ENCODE measurements around the gene RELN. TPM values are rescaled to one million over a fixed set of nuclear protein-coding genes. Genes with fewer than 3 reads are reported as not detected.

Gene RELN
- total RNA-seq, 1 donor = under 0.01 TPM

- H3K4me3 ChIP-seq (ENCODE audit: low read depth, low read length) = no peak overlapping the region
- peak; percentile 53 for TF ChIP-seq CTCF (IDR thresholded peaks at IDR 0.05; ENCODE audit: insufficient read depth, low read depth, low read length)
- DNase-seq (ENCODE audit: low read depth) = peak; percentile 48
Measured at GRCh38 chr7:103573479-103574058, 415.9 kb downstream of the RELN start.

GRCh38 chr7:103571586-103571985 is 417.9 kb downstream of the RELN start:
- DNase-seq (ENCODE audit: low read depth) = no peak
- H3K4me3 ChIP-seq (ENCODE audit: low read depth, low read length) = no peak overlapping the region
- no peak for TF ChIP-seq CTCF (IDR thresholded peaks at IDR 0.05; ENCODE audit: insufficient read depth, low read depth, low read length)

- DNase-seq (ENCODE audit: low read depth) = no peak
- no peak overlapping the region for H3K4me3 ChIP-seq (ENCODE audit: low read depth, low read length)
- no peak for TF ChIP-seq CTCF (IDR thresholded peaks at IDR 0.05; ENCODE audit: insufficient read depth, low read depth, low read length)
Measured at GRCh38 chr7:103569621-103570305, 419.7 kb downstream of the RELN start.

- TF ChIP-seq CTCF (IDR thresholded peaks at IDR 0.05; ENCODE audit: insufficient read depth, low read depth, low read length) = no peak
- DNase-seq (ENCODE audit: low read depth) = no peak
Measured at GRCh38 chr7:103564416-103564815, 425.0 kb downstream of the RELN start.

GRCh38 chr7:103560136-103560535 is 429.3 kb downstream of the RELN start:
- no peak for TF ChIP-seq CTCF (IDR thresholded peaks at IDR 0.05; ENCODE audit: insufficient read depth, low read depth, low read length)
- no peak for DNase-seq (ENCODE audit: low read depth)

More at GRCh38 chr7:103564416-103564815, 425.0 kb downstream of the RELN start:
- no peak overlapping the region for H3K4me3 ChIP-seq (ENCODE audit: low read depth, low read length)

GRCh38 chr7:103551016-103551415 is 438.4 kb downstream of the RELN start:
- no peak overlapping the region for H3K4me3 ChIP-seq (ENCODE audit: low read depth, low read length)
- no peak for DNase-seq (ENCODE audit: low read depth)
- TF ChIP-seq CTCF (IDR thresholded peaks at IDR 0.05; ENCODE audit: insufficient read depth, low read depth, low read length) = no peak

More at GRCh38 chr7:103560136-103560535, 429.3 kb downstream of the RELN start:
- no peak overlapping the region for H3K4me3 ChIP-seq (ENCODE audit: low read depth, low read length)

All from fibroblast of villous mesenchyme (primary cell).